ENCODE data around the gene WASHC4.

WASHC4 gene

GRCh38 chr12:105205322-105206048, 98.0 kb downstream of the WASHC4 start:
- in situ Hi-C loops (cut with MboI; ENCODE audit: low sequenced_read_pairs), result no loop called here

GRCh38 chr12:105206686-105207374, 99.3 kb downstream of the WASHC4 start:
- in situ Hi-C loops (cut with MboI; ENCODE audit: low sequenced_read_pairs), result no loop called here

GRCh38 chr12:105209091-105209490, 101.6 kb downstream of the WASHC4 start:
- in situ Hi-C loops (cut with MboI; ENCODE audit: low sequenced_read_pairs), result no loop called here

- in situ Hi-C loops (cut with MboI; ENCODE audit: low sequenced_read_pairs), result no loop called here
Measured at GRCh38 chr12:105212438-105212837, 104.9 kb downstream of the WASHC4 start.

GRCh38 chr12:105214148-105214547, 106.6 kb downstream of the WASHC4 start:
- in situ Hi-C loops (cut with MboI; ENCODE audit: low sequenced_read_pairs), result no loop called here

GRCh38 chr12:105214670-105215375, 107.3 kb downstream of the WASHC4 start:
- in situ Hi-C loops (cut with MboI; ENCODE audit: low sequenced_read_pairs), result no loop called here

- in situ Hi-C loops (cut with MboI; ENCODE audit: low sequenced_read_pairs), result no loop called here
Measured at GRCh38 chr12:105218434-105218833, 110.9 kb downstream of the WASHC4 start.
